Immature natural killer cell (primary cell): ENCODE results near the gene IL2RA. TPM values are rescaled to one million over a fixed set of nuclear protein-coding genes. Genes with fewer than 3 reads are reported as not detected.
A peak's percentile ranks its signal among the peaks of the same experiment; 100 is the strongest.
"Not testable (repeated sequence)": the region's sequence is repeated elsewhere in the genome, so short reads cannot be mapped to it uniquely, and the experiment has no call there.

ENCODE experiments used
- DNase-seq, 3 donors: peaks; one replicate each; pipeline ENCODE4 v3.0.0; 2022; ENCODE audit warnings: mixed read lengths in 1 of 3
- H3K27ac Mint-ChIP-seq, 6 donors: one replicate each; pipeline ENCODE4 v1.8.0; 2020; ENCODE audit warnings: mixed read lengths in 6 of 6, mild to moderate bottlenecking in 5 of 6, inconsistent platforms in 4 of 6, moderate library complexity in 3 of 6
- H3K27me3 Mint-ChIP-seq, 3 donors: one replicate each; pipeline ENCODE4 v1.8.0; 2020 to 2021; ENCODE audit warnings: low read depth in 3 of 3, mild to moderate bottlenecking in 3 of 3, mixed read lengths in 3 of 3, moderate library complexity in 3 of 3, inconsistent platforms in 1 of 3
- H3K36me3 Mint-ChIP-seq, 3 donors: one replicate each; pipeline ENCODE4 v1.8.0; 2020; ENCODE audit warnings: mixed read lengths in 3 of 3, inconsistent platforms in 2 of 3, mild to moderate bottlenecking in 2 of 3
- H3K4me1 Mint-ChIP-seq, 2 donors: one replicate each; pipeline ENCODE4 v1.8.0; 2020; ENCODE audit warnings: inconsistent platforms in 2 of 2, mild to moderate bottlenecking in 2 of 2, mixed read lengths in 2 of 2, moderate library complexity in 1 of 2
- H3K4me3 Mint-ChIP-seq, 5 donors: one replicate each; pipeline ENCODE4 v1.8.0; 2020; ENCODE audit warnings: mild to moderate bottlenecking in 5 of 5, mixed read lengths in 5 of 5, inconsistent platforms in 3 of 5, moderate library complexity in 3 of 5
- H3K9me3 Mint-ChIP-seq, 6 donors: one replicate each; pipeline ENCODE4 v1.8.0; 2020; ENCODE audit warnings: mild to moderate bottlenecking in 6 of 6, mixed read lengths in 6 of 6, inconsistent platforms in 4 of 6, moderate library complexity in 3 of 6
- polyA plus RNA-seq, 3 donors: library from polyadenylated mRNA; unstranded; fragments of 300-500 nt; fragmentation: Illumina TruSeq; gene quantifications; one replicate each; pipeline ENCODE4 v1.2.3, GENCODE V29; 2021

IL2RA gene
- polyA plus RNA-seq, 3 donors from 2014 or later, result 2.7 to 3.9 (median 3.6) TPM

DNA sequence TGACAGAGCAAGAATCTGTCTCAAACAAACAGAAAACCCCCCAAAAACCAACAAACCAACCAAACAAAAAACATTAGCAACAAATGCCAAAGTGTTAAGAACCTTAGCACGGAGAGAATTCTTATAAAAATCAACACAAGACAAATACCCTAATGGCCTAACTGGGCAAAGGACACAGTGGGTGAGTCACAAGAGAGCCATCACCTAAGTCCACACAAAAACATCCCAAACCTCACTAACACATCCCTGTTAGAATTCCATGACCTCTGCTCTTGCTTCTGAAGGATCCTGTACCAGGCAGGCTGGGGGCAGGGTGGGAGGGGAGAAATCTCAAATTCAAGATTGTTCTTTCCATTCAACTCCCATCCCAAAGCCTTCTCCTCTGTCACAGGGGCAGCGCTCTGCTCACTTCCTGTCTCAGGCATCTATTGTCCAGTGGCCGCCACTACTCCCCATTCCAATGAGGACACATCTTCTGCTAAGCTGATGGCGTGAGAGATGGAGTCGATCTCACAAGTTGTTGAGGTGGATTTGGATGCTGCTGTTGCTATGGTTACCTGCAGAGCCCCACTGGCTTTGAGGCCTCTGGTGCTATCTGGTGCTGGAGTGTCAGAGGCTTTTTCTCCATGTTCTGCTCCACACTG is 94.0 kb downstream of the IL2RA start:
- peaks cover 0 to 3% (median 3%) of the 10 kb centered on the region in 3 donors for H3K36me3 Mint-ChIP-seq
- no peak overlapping the region for H3K4me3 Mint-ChIP-seq
- no peak for DNase-seq
- peaks cover 13 to 24% of the 10 kb centered on the region in 2 donors for H3K4me1 Mint-ChIP-seq
- peaks cover 0 to 2% (median 1%) of the 10 kb centered on the region in 3 donors for H3K27me3 Mint-ChIP-seq
- no peaks in the 10 kb centered on the region for H3K9me3 Mint-ChIP-seq
- no peak overlapping the region for H3K27ac Mint-ChIP-seq

DNA sequence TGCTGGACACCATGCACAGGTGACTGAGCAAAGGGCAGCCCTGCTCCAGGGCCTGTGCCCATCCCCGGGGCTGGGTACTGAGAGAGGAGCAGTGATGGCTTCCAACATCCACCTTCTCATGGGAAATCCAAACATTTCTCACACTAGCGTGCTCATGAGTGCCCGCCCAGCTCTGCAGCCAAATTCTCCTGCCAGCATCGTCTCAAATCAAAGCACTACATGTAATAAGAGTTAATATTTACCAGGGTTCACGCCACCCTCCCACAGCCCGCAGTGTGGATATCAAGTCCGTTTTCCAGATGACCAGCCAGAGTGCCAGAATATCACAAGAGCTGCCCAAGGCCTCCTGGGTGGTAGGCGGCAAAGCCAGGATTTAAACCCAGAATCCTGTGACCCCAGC is 96.9 kb downstream of the IL2RA start:
- DNase-seq, result no peak
- Mint-ChIP-seq H3K27me3 (peaks cover 0 to 2% (median 1%) of the 10 kb centered on the region in 3 donors), H3K9me3 (no peaks in the 10 kb centered on the region), H3K4me3 (no peak overlapping the region), H3K27ac (no peak overlapping the region), H3K4me1 (peaks cover 0 to 6% of the 10 kb centered on the region in 2 donors), H3K36me3 (peaks cover 3 to 13% (median 6%) of the 10 kb centered on the region in 3 donors)

DNA sequence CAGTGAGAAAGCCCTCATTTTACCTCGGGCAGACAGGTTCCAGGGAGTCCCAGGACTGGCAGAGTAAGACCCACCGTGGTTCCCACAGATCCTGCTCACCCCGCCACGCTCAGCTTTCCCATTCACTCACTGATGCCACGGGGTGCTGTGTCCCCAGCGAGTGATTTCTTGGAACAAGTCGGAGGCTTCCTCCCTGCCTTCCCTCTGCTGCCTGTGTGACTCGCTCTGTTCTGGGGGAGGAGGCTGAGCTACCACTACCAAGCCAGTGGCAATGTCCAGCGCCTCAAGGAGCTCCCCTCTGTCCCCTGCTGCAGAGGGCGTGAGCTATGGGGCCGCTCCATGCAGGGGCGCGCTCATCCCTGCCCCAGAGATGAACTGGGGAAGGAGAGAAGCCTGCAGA is 97.4 kb downstream of the IL2RA start:
- peaks cover 0 to 2% (median 1%) of the 10 kb centered on the region in 3 donors for H3K27me3 Mint-ChIP-seq
- no peaks in the 10 kb centered on the region for H3K9me3 Mint-ChIP-seq
- no peak overlapping the region for H3K4me3 Mint-ChIP-seq
- no peak for DNase-seq
- H3K36me3 Mint-ChIP-seq, result peaks cover 3 to 16% (median 6%) of the 10 kb centered on the region in 3 donors
- H3K27ac Mint-ChIP-seq, result no peak overlapping the region
- peaks cover 0 to under 1% of the 10 kb centered on the region in 2 donors for H3K4me1 Mint-ChIP-seq

DNA sequence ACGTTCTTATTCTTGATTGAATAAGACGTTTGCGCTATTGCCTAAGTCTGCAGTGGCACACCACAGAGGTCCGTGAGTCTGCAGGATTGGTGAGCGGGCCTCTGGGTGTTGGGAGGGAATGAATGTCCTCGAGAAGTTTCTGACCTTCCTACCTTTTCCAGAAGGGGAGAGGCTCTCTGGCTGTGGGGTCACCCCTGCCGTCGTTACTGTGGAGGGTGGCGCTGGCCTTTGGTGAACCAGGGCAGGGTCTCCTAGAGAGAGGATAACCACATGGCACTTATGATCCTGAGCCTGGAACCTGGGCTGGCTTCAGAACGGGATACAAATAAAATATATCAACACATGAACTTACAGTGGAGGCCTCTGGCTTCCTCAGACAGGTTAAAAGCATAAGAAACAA is 98.6 kb downstream of the IL2RA start:
- Mint-ChIP-seq H3K4me3 (no peak overlapping the region), H3K27me3 (peaks cover 0 to 2% (median 1%) of the 10 kb centered on the region in 3 donors), H3K27ac (no peak overlapping the region), H3K4me1 (no peaks in the 10 kb centered on the region), H3K9me3 (no peaks in the 10 kb centered on the region), H3K36me3 (peaks cover 3 to 18% (median 6%) of the 10 kb centered on the region in 3 donors)
- DNase-seq, result no peak

DNA sequence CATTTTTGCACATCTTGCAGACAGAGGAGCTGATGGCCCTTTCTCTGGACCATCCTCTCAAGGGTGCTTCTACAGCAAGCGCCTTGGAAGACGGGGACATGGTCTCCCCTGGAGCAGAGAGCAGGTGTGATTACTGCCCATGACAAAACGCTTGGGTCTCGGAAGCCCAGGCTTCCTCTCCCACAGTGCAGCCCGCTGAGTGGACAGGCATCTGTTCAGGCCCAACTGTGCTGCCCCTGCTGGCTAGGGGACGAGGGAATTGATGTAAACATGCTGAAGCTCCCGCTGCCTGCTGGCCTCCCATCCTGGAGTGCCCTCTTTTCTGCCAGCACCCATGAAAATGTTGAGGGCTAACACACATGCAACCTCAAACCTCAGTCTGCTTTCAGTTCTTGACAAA is 99.1 kb downstream of the IL2RA start:
- H3K4me3 Mint-ChIP-seq, result no peak overlapping the region
- peaks cover 4 to 17% (median 6%) of the 10 kb centered on the region in 3 donors for H3K36me3 Mint-ChIP-seq
- no peaks in the 10 kb centered on the region for H3K27me3 Mint-ChIP-seq
- no peaks in the 10 kb centered on the region for H3K9me3 Mint-ChIP-seq
- H3K27ac Mint-ChIP-seq, result no peak overlapping the region
- no peak for DNase-seq
- no peaks in the 10 kb centered on the region for H3K4me1 Mint-ChIP-seq

DNA sequence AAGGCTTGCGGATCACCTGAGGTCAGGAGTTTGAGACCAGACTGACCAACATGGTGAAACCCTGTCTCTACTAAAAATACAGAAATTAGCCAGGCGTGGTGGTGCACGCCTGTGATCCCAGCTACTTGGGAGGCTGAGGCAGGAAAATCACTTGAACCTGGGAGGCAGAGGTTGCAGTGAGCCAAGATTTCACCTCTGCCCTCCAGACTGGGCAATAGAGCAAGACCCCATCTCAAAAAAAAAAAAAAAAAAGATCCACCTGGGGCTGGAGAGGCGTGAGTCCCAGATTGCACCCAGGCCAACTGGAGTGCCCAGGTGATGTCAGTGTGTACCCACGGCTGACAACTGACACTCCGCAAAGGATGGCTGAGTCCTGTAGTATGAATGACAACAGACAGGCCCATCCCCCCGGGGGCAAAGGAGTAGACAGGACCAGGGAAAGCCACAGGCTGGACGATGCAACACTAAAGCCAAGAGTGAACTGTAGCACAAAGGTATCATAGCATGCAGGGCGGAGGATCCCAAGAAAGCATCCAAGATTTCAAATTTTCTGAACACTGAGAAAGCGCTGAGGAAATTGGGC is 99.7 kb downstream of the IL2RA start:
- H3K4me3 Mint-ChIP-seq, H3K27me3 Mint-ChIP-seq, H3K4me1 Mint-ChIP-seq, DNase-seq, H3K9me3 Mint-ChIP-seq: not testable (repeated sequence)
- H3K36me3 Mint-ChIP-seq, result peaks cover 6 to 17% (median 8%) of the 10 kb centered on the region in 3 donors
- peak overlapping the region in 1 of 6 donors; percentile 42 for H3K27ac Mint-ChIP-seq

DNA sequence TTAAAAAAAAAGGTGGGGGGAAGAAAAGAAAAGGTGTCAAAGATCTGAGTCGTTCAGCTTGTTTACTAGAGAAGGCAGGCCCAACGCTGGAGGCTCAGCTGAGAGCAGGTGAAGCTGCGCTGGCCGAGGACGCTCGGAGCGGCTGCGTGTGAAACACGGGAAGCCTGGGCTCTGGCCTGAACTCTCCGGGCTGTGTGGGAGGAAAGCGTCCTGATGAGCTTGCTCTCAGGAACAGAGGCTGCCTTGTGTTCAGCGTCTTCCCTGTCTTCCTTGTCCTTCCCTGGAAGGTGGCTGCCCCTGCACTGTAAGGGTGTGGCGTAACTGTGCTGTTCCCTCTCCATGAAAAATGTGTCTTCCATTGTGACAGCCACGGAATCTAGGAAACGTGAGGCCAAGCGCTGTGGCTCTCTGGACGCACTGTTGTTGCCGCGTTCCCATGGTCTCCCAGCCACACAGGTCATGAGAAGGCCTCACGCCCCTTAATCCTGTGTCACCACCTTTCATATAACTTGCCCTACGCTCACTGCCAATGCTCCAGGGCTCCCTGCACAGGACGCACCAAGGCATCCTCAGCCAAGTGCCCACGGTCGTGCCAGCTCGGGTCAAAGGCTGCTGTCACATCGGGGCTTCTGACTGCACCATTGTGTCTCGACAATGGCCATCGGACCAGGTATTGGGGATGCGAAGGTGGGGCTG is 100.6 kb downstream of the IL2RA start:
- H3K27ac Mint-ChIP-seq, result no peak overlapping the region
- no peaks in the 10 kb centered on the region for H3K4me1 Mint-ChIP-seq
- peaks cover 6 to 17% (median 8%) of the 10 kb centered on the region in 3 donors for H3K36me3 Mint-ChIP-seq
- no peak for DNase-seq
- no peaks in the 10 kb centered on the region for H3K9me3 Mint-ChIP-seq
- H3K27me3 Mint-ChIP-seq, result no peaks in the 10 kb centered on the region
- no peak overlapping the region for H3K4me3 Mint-ChIP-seq

DNA sequence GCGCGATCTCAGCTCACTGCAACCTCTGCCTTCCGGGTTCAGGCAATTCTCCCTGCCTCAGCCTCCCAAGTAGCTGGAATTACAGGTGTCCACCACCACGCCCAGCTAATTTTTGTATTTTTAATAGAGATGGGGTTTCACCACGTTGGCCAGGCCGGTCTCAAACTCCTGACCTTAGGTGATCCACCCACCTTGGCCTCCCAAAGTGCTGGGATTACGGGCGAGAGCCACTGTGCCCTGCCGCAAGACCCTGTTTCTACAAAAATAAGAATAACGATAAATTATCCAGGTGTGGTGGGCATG is 101.2 kb downstream of the IL2RA start:
- not testable (repeated sequence) for H3K4me3 Mint-ChIP-seq, DNase-seq, H3K27me3 Mint-ChIP-seq, H3K4me1 Mint-ChIP-seq, H3K9me3 Mint-ChIP-seq, H3K27ac Mint-ChIP-seq
- peaks cover 6 to 17% (median 8%) of the 10 kb centered on the region in 3 donors for H3K36me3 Mint-ChIP-seq

Other genes starting within 250 kb of the IL2RA start
- 100 to 1,000 TPM; 181 to 290 (median 199) TPM for gene GDI2, start 248.9 kb downstream of the IL2RA start, polyA plus RNA-seq
- gene ANKRD16, start 172.5 kb downstream of the IL2RA start, polyA plus RNA-seq, result 1 to 10 TPM; 3.2 to 5.0 (median 3.2) TPM
- gene FBH1, start 172.1 kb downstream of the IL2RA start, polyA plus RNA-seq, result 10 to 100 TPM; 32.6 to 60.6 (median 46.8) TPM
- 10 to 100 TPM in 2 of 3 donors, 1 to 10 TPM in 1; 7.4 to 22.6 (median 14.4) TPM for gene IL15RA, start 84.8 kb downstream of the IL2RA start, polyA plus RNA-seq
- 10 to 100 TPM; 30.9 to 91.5 (median 55.5) TPM for gene RBM17, start 26.7 kb upstream of the IL2RA start, polyA plus RNA-seq
- 1 to 10 TPM; 3.2 to 8.0 (median 3.9) TPM for gene PFKFB3, start 140.6 kb upstream of the IL2RA start, polyA plus RNA-seq